ENCODE data around the gene CAPN9.

DNA sequence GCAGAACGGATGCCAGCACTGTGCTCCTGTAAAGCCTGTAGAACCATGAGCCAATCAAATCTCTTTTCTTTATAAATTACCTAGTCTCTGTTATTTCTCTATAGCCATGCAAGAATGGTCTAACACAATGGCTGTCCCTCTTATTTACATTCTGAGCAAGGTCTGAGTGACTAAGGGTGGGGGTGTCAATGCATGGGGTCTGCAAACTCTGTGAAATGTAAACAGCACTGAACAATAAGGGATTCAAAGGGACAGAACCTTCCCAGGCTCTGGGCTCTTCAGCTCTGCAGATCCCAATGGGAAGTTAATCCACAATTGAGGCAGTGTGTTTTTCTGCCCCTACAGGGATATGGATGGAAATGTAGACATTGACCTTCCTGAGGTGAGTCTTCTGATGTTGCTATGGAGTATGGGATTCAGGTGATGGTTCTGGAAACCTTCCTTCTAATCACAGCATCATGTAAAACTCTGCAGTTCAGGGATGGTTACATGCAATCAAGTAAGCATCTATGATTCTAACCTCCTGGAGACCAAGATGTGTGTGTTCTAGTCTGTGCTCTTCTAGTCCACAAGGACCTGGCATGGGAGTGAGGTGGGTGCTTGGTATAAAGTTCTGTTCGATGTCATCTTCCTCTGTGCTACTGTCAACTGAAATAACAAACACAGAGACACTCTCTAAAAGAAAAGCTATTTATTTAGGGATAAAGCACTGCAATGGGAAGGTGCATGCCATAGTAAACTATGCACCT, 38.6 kb downstream of the CAPN9 start:
- TF ChIP-seq, protein P1, sequence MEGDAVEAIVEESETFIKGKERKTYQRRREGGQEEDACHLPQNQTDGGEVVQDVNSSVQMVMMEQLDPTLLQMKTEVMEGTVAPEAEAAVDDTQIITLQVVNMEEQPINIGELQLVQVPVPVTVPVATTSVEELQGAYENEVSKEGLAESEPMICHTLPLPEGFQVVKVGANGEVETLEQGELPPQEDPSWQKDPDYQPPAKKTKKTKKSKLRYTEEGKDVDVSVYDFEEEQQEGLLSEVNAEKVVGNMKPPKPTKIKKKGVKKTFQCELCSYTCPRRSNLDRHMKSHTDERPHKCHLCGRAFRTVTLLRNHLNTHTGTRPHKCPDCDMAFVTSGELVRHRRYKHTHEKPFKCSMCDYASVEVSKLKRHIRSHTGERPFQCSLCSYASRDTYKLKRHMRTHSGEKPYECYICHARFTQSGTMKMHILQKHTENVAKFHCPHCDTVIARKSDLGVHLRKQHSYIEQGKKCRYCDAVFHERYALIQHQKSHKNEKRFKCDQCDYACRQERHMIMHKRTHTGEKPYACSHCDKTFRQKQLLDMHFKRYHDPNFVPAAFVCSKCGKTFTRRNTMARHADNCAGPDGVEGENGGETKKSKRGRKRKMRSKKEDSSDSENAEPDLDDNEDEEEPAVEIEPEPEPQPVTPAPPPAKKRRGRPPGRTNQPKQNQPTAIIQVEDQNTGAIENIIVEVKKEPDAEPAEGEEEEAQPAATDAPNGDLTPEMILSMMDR (IDR thresholded peaks at IDR 0.05): no peak
- no peak for TF ChIP-seq EP300 (IDR thresholded peaks at IDR 0.05)
- no peak for TF ChIP-seq POLR2A (IDR thresholded peaks at IDR 0.05)
